WTC11 (cell line): ENCODE data around the gene SLC25A25. TPM values are rescaled to one million over a fixed set of nuclear protein-coding genes. Genes with fewer than 3 reads are reported as not detected.

Source experiments
- ATAC-seq: fragments of 200-7000 bp; cut with Tn5 transposase; 2 replicates; pipeline ENCODE4 v1.10.0; 2021; ENCODE audit warnings: mild to moderate bottlenecking, moderate library complexity
- CTCF ChIA-PET: fragments of 300-600 bp; sonication (Branson Sonifier 250); formaldehyde crosslinking; loops from one replicate; lab custom pipeline; 2021; ENCODE audit warnings: antibody characterized with exemption; lab: Charles Lee
- POLR2A ChIA-PET: fragments of 350-600 bp; sonication (Branson Sonifier 250); formaldehyde crosslinking; loops from one replicate; lab custom pipeline; 2021; ENCODE audit warnings: antibody characterized with exemption; lab: Charles Lee
- DNase-seq: peaks from one replicate; pipeline ENCODE4 v3.0.0; 2021; ENCODE audit warnings: low spot score
- H3K27ac Mint-ChIP-seq: 2 replicates; pipeline ENCODE4 v1.8.0; 2021; ENCODE audit warnings: mixed read lengths
- H3K27me3 Mint-ChIP-seq: 2 replicates; pipeline ENCODE4 v1.8.0; 2021; ENCODE audit warnings: low read depth, mild to moderate bottlenecking, moderate library complexity, mixed read lengths
- H3K36me3 Mint-ChIP-seq: 2 replicates; pipeline ENCODE4 v1.8.0; 2021; ENCODE audit warnings: mixed read lengths
- H3K4me1 Mint-ChIP-seq: 2 replicates; pipeline ENCODE4 v1.8.0; 2022; ENCODE audit warnings: mixed read lengths
- H3K4me3 Mint-ChIP-seq: 2 replicates; pipeline ENCODE4 v1.8.0; 2021; ENCODE audit warnings: mild to moderate bottlenecking, moderate library complexity, mixed read lengths
- H3K9me3 Mint-ChIP-seq: 2 replicates; pipeline ENCODE4 v1.8.0; 2021; ENCODE audit warnings: mixed read lengths
- ATF6 ChIP-seq: sonication (generic); formaldehyde crosslinking; IDR thresholded peaks from 2 replicates; pipeline ENCODE4 v1.8.1; 2023; ENCODE audit warnings: mild to moderate bottlenecking, missing genetic modification reagents
- CBFB ChIP-seq: sonication (generic); formaldehyde crosslinking; IDR thresholded peaks from 2 replicates; pipeline ENCODE4 v1.8.1; 2022; ENCODE audit warnings: mild to moderate bottlenecking, low read depth, missing genetic modification reagents
- CDX4 ChIP-seq: fragments of 250-450 bp; sonication (Bioruptor Pico); IDR thresholded peaks from 2 replicates; pipeline ENCODE4 v1.9.0; 2021; ENCODE audit warnings: moderate library complexity, mild to moderate bottlenecking, inconsistent platforms, borderline replicate concordance
- EMX1 ChIP-seq: fragments of 250-450 bp; sonication (Bioruptor Pico); IDR thresholded peaks from 2 replicates; pipeline ENCODE4 v1.8.0; 2021; ENCODE audit warnings: mild to moderate bottlenecking
- FOXP4 ChIP-seq: sonication (generic); formaldehyde crosslinking; IDR thresholded peaks from 2 replicates; pipeline ENCODE4 v1.8.0; 2022; ENCODE audit warnings: mild to moderate bottlenecking, missing genetic modification reagents
- HMGA2 ChIP-seq: fragments of 250-450 bp; sonication (Bioruptor Pico); IDR thresholded peaks from 2 replicates; pipeline ENCODE4 v1.4.0; 2021; ENCODE audit warnings: mild to moderate bottlenecking, moderate library complexity
- KAT7 ChIP-seq: sonication (generic); formaldehyde crosslinking; IDR thresholded peaks from 2 replicates; pipeline ENCODE4 v1.8.1; 2023; ENCODE audit warnings: missing genetic modification reagents, mild to moderate bottlenecking, borderline replicate concordance
- MLX ChIP-seq: sonication (generic); formaldehyde crosslinking; IDR thresholded peaks from 2 replicates; pipeline ENCODE4 v1.8.1; 2023; ENCODE audit warnings: mild to moderate bottlenecking, missing genetic modification reagents, moderate library complexity
- NR2C2 ChIP-seq: sonication (generic); formaldehyde crosslinking; IDR thresholded peaks from 2 replicates; pipeline ENCODE4 v1.8.0; 2022; ENCODE audit warnings: mild to moderate bottlenecking, missing genetic modification reagents
- USF2 ChIP-seq: sonication (generic); formaldehyde crosslinking; IDR thresholded peaks from 2 replicates; pipeline ENCODE4 v1.8.1; 2023; ENCODE audit warnings: mild to moderate bottlenecking, missing genetic modification reagents, moderate library complexity
- ZBTB21 ChIP-seq: sonication (generic); formaldehyde crosslinking; IDR thresholded peaks from 2 replicates; pipeline ENCODE4 v1.8.1; 2023; ENCODE audit warnings: mild to moderate bottlenecking, missing genetic modification reagents, borderline replicate concordance
- ZMAT4 ChIP-seq: fragments of 250-450 bp; sonication (Bioruptor Pico); IDR thresholded peaks from 2 replicates; pipeline ENCODE4 v1.9.0; 2021; ENCODE audit warnings: mild to moderate bottlenecking
- total RNA-seq: library from RNA; stranded (reverse); gene quantifications from 3 replicates; pipeline ENCODE4 v1.2.3, GENCODE V29; 2021
- TF ChIP-seq, protein P1 (sequence below): sonication (generic); formaldehyde crosslinking; conservative IDR thresholded peaks from 2 replicates; pipeline ENCODE4 v1.8.1; 2023; ENCODE audit warnings: mild to moderate bottlenecking, low read depth, missing genetic modification reagents, moderate library complexity
- TF ChIP-seq, protein P2 (sequence below): sonication (generic); formaldehyde crosslinking; IDR thresholded peaks from 2 replicates; pipeline ENCODE4 v1.8.1; 2023; ENCODE audit warnings: mild to moderate bottlenecking, moderate library complexity, missing genetic modification reagents
- TF ChIP-seq, protein P3 (sequence below): sonication (generic); formaldehyde crosslinking; IDR thresholded peaks from 2 replicates; pipeline ENCODE4 v1.8.0; 2022; ENCODE audit warnings: mild to moderate bottlenecking, missing genetic modification reagents

Gene SLC25A25
- total RNA-seq, 1 experiment from 2014 or later: 17.4 TPM

GRCh38 chr9:128138001-128138400, 70.0 kb downstream of the SLC25A25 start:
- no peak overlapping the region for H3K4me3 Mint-ChIP-seq

DNA sequence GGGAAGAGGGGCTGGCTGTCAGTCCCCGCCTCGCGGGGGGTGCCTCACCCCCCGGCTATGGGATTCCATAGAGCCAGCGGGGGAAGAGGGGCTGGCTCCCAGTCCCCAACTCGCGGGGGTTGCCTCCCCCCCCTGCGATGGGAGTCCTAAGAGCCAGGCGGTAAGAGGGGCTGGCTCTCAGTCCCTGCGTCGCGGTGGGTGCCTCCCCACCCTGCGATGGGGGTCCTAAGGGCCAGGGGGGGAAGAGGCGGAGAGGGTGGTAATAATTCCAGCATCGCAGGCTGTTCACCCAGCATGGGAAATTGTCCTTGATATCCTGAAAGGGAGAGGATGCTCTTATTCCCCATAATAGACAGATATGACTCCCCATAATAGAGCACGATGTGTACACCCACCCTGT, 71.6 kb downstream of the SLC25A25 start:
- H3K9me3 Mint-ChIP-seq: peaks cover 1% of the 10 kb centered on the region; the same call in 1 of the 2 replicates
- peaks cover 6% of the 10 kb centered on the region; the same call in 1 of the 2 replicates for H3K4me1 Mint-ChIP-seq
- ChIA-PET POLR2A (no interaction called here), CTCF (no interaction called here)
- H3K36me3 Mint-ChIP-seq: no peaks in the 10 kb centered on the region
- H3K27me3 Mint-ChIP-seq: peaks cover 14% of the 10 kb centered on the region
- no peak for TF ChIP-seq KAT7 (CRISPR knock-in tag)
- TF ChIP-seq EMX1 (CRISPR knock-in tag): no peak
- no peak for TF ChIP-seq MLX
- no peak for ATAC-seq
- DNase-seq: no peak
- no peak overlapping the region for H3K4me3 Mint-ChIP-seq
- no peak overlapping the region for H3K27ac Mint-ChIP-seq

More at GRCh38 chr9:128138001-128138400, 70.0 kb downstream of the SLC25A25 start:
- ChIA-PET CTCF (interaction anchor here (0.7 to 1.6 kb wide), 4 partner anchors 10 to 22 kb away, joined by 3 to 5 read pairs (median 4); partner anchors contain the start of gene BBLN), POLR2A (no interaction called here)
- H3K9me3 Mint-ChIP-seq: peaks cover 9% of the 10 kb centered on the region; the same call in 1 of the 2 replicates
- no peak for DNase-seq
- H3K27me3 Mint-ChIP-seq: peaks cover 28% of the 10 kb centered on the region
- H3K36me3 Mint-ChIP-seq: no peaks in the 10 kb centered on the region
- H3K27ac Mint-ChIP-seq: no peak overlapping the region
- no peak for ATAC-seq
- peaks cover 6% of the 10 kb centered on the region; the same call in 1 of the 2 replicates for H3K4me1 Mint-ChIP-seq
- no peak for TF ChIP-seq NR2C2 (CRISPR knock-in tag)
- TF ChIP-seq, protein P1, sequence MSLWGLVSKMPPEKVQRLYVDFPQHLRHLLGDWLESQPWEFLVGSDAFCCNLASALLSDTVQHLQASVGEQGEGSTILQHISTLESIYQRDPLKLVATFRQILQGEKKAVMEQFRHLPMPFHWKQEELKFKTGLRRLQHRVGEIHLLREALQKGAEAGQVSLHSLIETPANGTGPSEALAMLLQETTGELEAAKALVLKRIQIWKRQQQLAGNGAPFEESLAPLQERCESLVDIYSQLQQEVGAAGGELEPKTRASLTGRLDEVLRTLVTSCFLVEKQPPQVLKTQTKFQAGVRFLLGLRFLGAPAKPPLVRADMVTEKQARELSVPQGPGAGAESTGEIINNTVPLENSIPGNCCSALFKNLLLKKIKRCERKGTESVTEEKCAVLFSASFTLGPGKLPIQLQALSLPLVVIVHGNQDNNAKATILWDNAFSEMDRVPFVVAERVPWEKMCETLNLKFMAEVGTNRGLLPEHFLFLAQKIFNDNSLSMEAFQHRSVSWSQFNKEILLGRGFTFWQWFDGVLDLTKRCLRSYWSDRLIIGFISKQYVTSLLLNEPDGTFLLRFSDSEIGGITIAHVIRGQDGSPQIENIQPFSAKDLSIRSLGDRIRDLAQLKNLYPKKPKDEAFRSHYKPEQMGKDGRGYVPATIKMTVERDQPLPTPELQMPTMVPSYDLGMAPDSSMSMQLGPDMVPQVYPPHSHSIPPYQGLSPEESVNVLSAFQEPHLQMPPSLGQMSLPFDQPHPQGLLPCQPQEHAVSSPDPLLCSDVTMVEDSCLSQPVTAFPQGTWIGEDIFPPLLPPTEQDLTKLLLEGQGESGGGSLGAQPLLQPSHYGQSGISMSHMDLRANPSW (CRISPR knock-in tag): no peak
- no peak for TF ChIP-seq MLX
- no peak for TF ChIP-seq CDX4
- TF ChIP-seq, protein P2, sequence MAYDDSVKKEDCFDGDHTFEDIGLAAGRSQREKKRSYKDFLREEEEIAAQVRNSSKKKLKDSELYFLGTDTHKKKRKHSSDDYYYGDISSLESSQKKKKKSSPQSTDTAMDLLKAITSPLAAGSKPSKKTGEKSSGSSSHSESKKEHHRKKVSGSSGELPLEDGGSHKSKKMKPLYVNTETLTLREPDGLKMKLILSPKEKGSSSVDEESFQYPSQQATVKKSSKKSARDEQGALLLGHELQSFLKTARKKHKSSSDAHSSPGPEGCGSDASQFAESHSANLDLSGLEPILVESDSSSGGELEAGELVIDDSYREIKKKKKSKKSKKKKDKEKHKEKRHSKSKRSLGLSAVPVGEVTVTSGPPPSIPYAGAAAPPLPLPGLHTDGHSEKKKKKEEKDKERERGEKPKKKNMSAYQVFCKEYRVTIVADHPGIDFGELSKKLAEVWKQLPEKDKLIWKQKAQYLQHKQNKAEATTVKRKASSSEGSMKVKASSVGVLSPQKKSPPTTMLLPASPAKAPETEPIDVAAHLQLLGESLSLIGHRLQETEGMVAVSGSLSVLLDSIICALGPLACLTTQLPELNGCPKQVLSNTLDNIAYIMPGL (CRISPR knock-in tag): no peak
- TF ChIP-seq ZBTB21 (CRISPR knock-in tag): no peak
- TF ChIP-seq FOXP4 (CRISPR knock-in tag): no peak

- DNase-seq (no peak), ATAC-seq (no peak)
- POLR2A ChIA-PET: no interaction called here
- no peaks in the 10 kb centered on the region for H3K9me3 Mint-ChIP-seq
- peaks cover 6% of the 10 kb centered on the region; the same call in 1 of the 2 replicates for H3K4me1 Mint-ChIP-seq
- no peaks in the 10 kb centered on the region for H3K36me3 Mint-ChIP-seq
- no peak overlapping the region for H3K4me3 Mint-ChIP-seq
- H3K27me3 Mint-ChIP-seq: peaks cover 5% of the 10 kb centered on the region; the same call in 1 of the 2 replicates
- CTCF ChIA-PET: interaction anchor here (1.8 to 3.2 kb wide), 3 partner anchors 10 to 24 kb away, joined by 11 to 21 read pairs (median 15); no protein-coding TSS in a partner anchor
- no peak overlapping the region for H3K27ac Mint-ChIP-seq
- TF ChIP-seq, protein P3, sequence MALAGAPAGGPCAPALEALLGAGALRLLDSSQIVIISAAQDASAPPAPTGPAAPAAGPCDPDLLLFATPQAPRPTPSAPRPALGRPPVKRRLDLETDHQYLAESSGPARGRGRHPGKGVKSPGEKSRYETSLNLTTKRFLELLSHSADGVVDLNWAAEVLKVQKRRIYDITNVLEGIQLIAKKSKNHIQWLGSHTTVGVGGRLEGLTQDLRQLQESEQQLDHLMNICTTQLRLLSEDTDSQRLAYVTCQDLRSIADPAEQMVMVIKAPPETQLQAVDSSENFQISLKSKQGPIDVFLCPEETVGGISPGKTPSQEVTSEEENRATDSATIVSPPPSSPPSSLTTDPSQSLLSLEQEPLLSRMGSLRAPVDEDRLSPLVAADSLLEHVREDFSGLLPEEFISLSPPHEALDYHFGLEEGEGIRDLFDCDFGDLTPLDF (CRISPR knock-in tag): no peak
- TF ChIP-seq CBFB (CRISPR knock-in tag) (no peak), HMGA2 (CRISPR knock-in tag) (no peak), ZMAT4 (no peak), KAT7 (CRISPR knock-in tag) (no peak), USF2 (no peak), ATF6 (CRISPR knock-in tag) (no peak)
These were observed 73.6 kb downstream of the SLC25A25 start for GRCh38 chr9:128141604-128142003.
